HG02870 (cell line): ENCODE data around the gene MED27.

Source experiments
- ATAC-seq: cut with Tn5 transposase; IDR thresholded peaks from one replicate; pipeline ENCODE4 v1.9.1; 2021; ENCODE audit warnings: mild to moderate bottlenecking, moderate library complexity; ENCODE audit not compliant: unreplicated experiment

The MED27 gene

GRCh38 chr9:131839281-131840084, 240.2 kb downstream of the MED27 start:
- ATAC-seq, result no peak

GRCh38 chr9:131838530-131839280, 241.0 kb downstream of the MED27 start:
- no peak for ATAC-seq

- no peak for ATAC-seq
Measured at GRCh38 chr9:131837836-131838235, 241.8 kb downstream of the MED27 start.

GRCh38 chr9:131837316-131837715, 242.4 kb downstream of the MED27 start:
- no peak for ATAC-seq

GRCh38 chr9:131836607-131837315, 242.9 kb downstream of the MED27 start:
- ATAC-seq, result no peak

- no peak for ATAC-seq
Measured at GRCh38 chr9:131836021-131836420, 243.6 kb downstream of the MED27 start.

- no peak for ATAC-seq
Measured at GRCh38 chr9:131835151-131835910, 244.3 kb downstream of the MED27 start.

- no peak for ATAC-seq
Measured at GRCh38 chr9:131834721-131835120, 244.9 kb downstream of the MED27 start.

- ATAC-seq, result no peak
Measured at GRCh38 chr9:131833906-131834305, 245.8 kb downstream of the MED27 start.

- ATAC-seq, result no peak
Measured at GRCh38 chr9:131833083-131833482, 246.6 kb downstream of the MED27 start.

- ATAC-seq, result no peak
Measured at GRCh38 chr9:131831380-131832165, 248.1 kb downstream of the MED27 start.

GRCh38 chr9:131827821-131828369, 251.8 kb downstream of the MED27 start:
- no peak for ATAC-seq

- no peak for ATAC-seq
Measured at GRCh38 chr9:131826966-131827525, 252.6 kb downstream of the MED27 start.

- ATAC-seq, result no peak
Measured at GRCh38 chr9:131826053-131826452, 253.6 kb downstream of the MED27 start.

- no peak for ATAC-seq
Measured at GRCh38 chr9:131824953-131825495, 254.6 kb downstream of the MED27 start.

GRCh38 chr9:131824155-131824594, 255.5 kb downstream of the MED27 start:
- no peak for ATAC-seq

GRCh38 chr9:131823701-131824146, 255.9 kb downstream of the MED27 start:
- no peak for ATAC-seq

GRCh38 chr9:131818089-131818488, 261.6 kb downstream of the MED27 start:
- ATAC-seq, result no peak

GRCh38 chr9:131817627-131818026, 262.0 kb downstream of the MED27 start:
- no peak for ATAC-seq
